ENCODE results near the gene CBLN3.

The CBLN3 gene

GRCh38 chr14:24408764-24409163, 20.7 kb downstream of the CBLN3 start:
- H3K4me3 ChIP-seq (replicated peaks in 1 of 2; ENCODE audit: low read depth in 2 of 2, low read length in 2 of 2) = no peak overlapping the region
- DNase-seq (ENCODE audit: low read depth in 2 of 2) = peak in 1 of 2 donors; percentile 54
- TF ChIP-seq, protein P1, sequence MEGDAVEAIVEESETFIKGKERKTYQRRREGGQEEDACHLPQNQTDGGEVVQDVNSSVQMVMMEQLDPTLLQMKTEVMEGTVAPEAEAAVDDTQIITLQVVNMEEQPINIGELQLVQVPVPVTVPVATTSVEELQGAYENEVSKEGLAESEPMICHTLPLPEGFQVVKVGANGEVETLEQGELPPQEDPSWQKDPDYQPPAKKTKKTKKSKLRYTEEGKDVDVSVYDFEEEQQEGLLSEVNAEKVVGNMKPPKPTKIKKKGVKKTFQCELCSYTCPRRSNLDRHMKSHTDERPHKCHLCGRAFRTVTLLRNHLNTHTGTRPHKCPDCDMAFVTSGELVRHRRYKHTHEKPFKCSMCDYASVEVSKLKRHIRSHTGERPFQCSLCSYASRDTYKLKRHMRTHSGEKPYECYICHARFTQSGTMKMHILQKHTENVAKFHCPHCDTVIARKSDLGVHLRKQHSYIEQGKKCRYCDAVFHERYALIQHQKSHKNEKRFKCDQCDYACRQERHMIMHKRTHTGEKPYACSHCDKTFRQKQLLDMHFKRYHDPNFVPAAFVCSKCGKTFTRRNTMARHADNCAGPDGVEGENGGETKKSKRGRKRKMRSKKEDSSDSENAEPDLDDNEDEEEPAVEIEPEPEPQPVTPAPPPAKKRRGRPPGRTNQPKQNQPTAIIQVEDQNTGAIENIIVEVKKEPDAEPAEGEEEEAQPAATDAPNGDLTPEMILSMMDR (IDR thresholded peaks at IDR 0.05; ENCODE audit: low read depth, low read length) = no peak

DNA sequence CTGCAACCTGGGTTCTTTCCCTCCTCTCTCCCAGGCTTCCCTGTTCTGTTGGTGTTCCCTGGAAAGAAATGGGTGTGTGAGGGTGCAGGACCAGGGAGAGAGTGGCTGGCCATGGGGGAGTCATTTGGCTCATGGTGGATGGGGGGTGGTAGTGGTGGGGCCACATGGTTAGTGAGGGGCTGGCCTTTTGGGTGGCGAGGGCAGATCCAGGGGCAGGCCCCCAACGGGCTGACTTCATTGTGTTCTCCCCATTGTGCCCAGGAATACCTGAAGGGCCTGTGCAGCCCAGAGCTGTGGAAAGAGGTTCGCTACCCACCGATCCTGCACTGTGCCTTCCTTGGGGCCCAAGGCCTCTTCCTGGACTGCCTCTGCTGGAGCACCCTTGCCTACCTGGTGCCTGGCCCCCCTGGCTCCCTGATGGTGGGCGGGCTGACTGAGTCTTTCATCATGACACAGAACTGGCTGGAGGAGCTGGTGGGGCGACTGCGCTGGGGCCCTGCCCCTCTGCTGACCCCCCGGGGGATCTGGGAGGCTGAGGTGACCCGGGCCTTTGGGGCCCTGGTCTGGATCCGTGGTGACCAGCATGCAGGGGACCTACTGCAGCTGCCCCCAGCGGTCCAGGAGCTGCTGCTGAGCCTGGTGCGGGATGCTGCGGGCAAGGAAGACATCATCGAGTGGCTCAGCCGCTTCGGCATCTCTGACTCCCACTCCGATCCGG, 21.7 kb downstream of the CBLN3 start:
- no peak for DNase-seq (ENCODE audit: low read depth in 2 of 2)
- no peak overlapping the region for H3K4me3 ChIP-seq (replicated peaks in 1 of 2; ENCODE audit: low read depth in 2 of 2, low read length in 2 of 2)
- TF ChIP-seq, protein P1 (IDR thresholded peaks at IDR 0.05; ENCODE audit: low read depth, low read length) = no peak

GRCh38 chr14:24406416-24406815, 23.1 kb downstream of the CBLN3 start:
- no peak overlapping the region for H3K4me3 ChIP-seq (replicated peaks in 1 of 2; ENCODE audit: low read depth in 2 of 2, low read length in 2 of 2)
- DNase-seq (ENCODE audit: low read depth in 2 of 2) = no peak
- TF ChIP-seq, protein P1 (IDR thresholded peaks at IDR 0.05; ENCODE audit: low read depth, low read length) = no peak

DNA sequence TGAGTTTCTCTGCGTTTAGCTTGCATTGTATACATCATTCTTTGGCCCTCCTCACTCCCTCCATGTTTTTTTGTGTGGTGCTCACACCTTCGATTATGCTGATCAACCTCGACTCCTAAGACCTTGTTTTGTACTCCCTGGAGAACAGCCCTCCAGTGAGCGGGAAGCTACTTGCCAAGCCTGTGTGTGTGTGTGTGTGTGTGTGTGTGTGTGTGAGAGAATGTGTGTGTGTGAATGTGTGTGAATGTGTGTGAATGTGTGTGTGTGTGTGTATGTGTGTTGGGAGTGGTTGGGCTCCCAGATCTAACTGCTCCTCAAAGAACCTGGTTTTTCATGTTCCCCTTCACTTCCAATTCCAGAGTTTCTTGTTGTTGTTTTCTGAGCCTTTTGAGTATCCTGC, 24.7 kb downstream of the CBLN3 start:
- TF ChIP-seq, protein P1 (IDR thresholded peaks at IDR 0.05; ENCODE audit: low read depth, low read length) = no peak
- H3K4me3 ChIP-seq (replicated peaks in 1 of 2; ENCODE audit: low read depth in 2 of 2, low read length in 2 of 2) = no peak overlapping the region
- no peak for DNase-seq (ENCODE audit: low read depth in 2 of 2)

GRCh38 chr14:24403294-24403998, 26.0 kb downstream of the CBLN3 start:
- TF ChIP-seq, protein P1 (IDR thresholded peaks at IDR 0.05; ENCODE audit: low read depth, low read length) = no peak
- DNase-seq (ENCODE audit: low read depth in 2 of 2) = peak; percentile 45 to 57
- no peak overlapping the region for H3K4me3 ChIP-seq (replicated peaks in 1 of 2; ENCODE audit: low read depth in 2 of 2, low read length in 2 of 2)

GRCh38 chr14:24401810-24402702, 27.4 kb downstream of the CBLN3 start:
- no peak overlapping the region for H3K4me3 ChIP-seq (replicated peaks in 1 of 2; ENCODE audit: low read depth in 2 of 2, low read length in 2 of 2)
- DNase-seq (ENCODE audit: low read depth in 2 of 2) = no peak
- TF ChIP-seq, protein P1 (IDR thresholded peaks at IDR 0.05; ENCODE audit: low read depth, low read length) = no peak

All from cardiac fibroblast (primary cell).